CD8-positive, alpha-beta memory T cell (primary cell): ENCODE results near the gene EML3. TPM values are rescaled to one million over a fixed set of nuclear protein-coding genes. Genes with fewer than 3 reads are reported as not detected.

Experiments
- polyA plus RNA-seq: library from polyadenylated mRNA; unstranded; fragments of 300-500 nt; fragmentation: Illumina TruSeq; gene quantifications from one replicate; pipeline ENCODE4 v1.2.3, GENCODE V29; 2021
- total RNA-seq, 2 experiments: library from RNA; stranded (reverse); gene quantifications; one replicate each; pipeline ENCODE4 v1.2.3, GENCODE V29; 2021

Gene EML3
- total and polyA plus RNA-seq, 3 experiments from 2014 or later: 22.9 to 134 (median 133) TPM

Other genes with a start within 250 kb of the EML3 start
- gene SCGB1A1, start 193.7 kb downstream of the EML3 start, total RNA-seq: not detected
- not detected for gene SCGB1A1, start 193.7 kb downstream of the EML3 start, polyA plus RNA-seq
- 100 to 1,000 TPM; 187 to 193 TPM for gene AHNAK, start 66.0 kb downstream of the EML3 start, total RNA-seq
- 125 TPM for gene AHNAK, start 66.0 kb downstream of the EML3 start, polyA plus RNA-seq
- 1,000 to 10,000 TPM; 1,800 to 1,846 TPM for gene EEF1G, start 38.9 kb downstream of the EML3 start, total RNA-seq
- 1,157 TPM for gene EEF1G, start 38.9 kb downstream of the EML3 start, polyA plus RNA-seq
- 10 to 100 TPM; 30.8 to 32.7 TPM for gene TUT1, start 21.3 kb downstream of the EML3 start, total RNA-seq
- gene TUT1, start 21.3 kb downstream of the EML3 start, polyA plus RNA-seq: 13.7 TPM
- 100 to 1,000 TPM; 248 to 263 TPM for gene MTA2, start 10.9 kb downstream of the EML3 start, total RNA-seq
- gene MTA2, start 10.9 kb downstream of the EML3 start, polyA plus RNA-seq: 37.4 TPM
- gene ROM1, start 482 bp upstream of the EML3 start, total RNA-seq: 1 to 10 TPM; 4.9 to 5.3 TPM
- 1.7 TPM for gene ROM1, start 482 bp upstream of the EML3 start, polyA plus RNA-seq
- 10 to 100 TPM; 67.4 to 68.2 TPM for gene B3GAT3, start 9.2 kb upstream of the EML3 start, total RNA-seq
- 48.9 TPM for gene B3GAT3, start 9.2 kb upstream of the EML3 start, polyA plus RNA-seq
- gene GANAB, start 33.8 kb upstream of the EML3 start, total RNA-seq: 100 to 1,000 TPM; 213 to 219 TPM
- 164 TPM for gene GANAB, start 33.8 kb upstream of the EML3 start, polyA plus RNA-seq
- gene INTS5, start 40.5 kb upstream of the EML3 start, total RNA-seq: 10 to 100 TPM; 41.3 to 45.9 TPM
- 45.2 TPM for gene INTS5, start 40.5 kb upstream of the EML3 start, polyA plus RNA-seq
- 100 to 1,000 TPM; 178 to 182 TPM for gene C11orf98, start 52.4 kb upstream of the EML3 start, total RNA-seq
- gene C11orf98, start 52.4 kb upstream of the EML3 start, polyA plus RNA-seq: 118 TPM
- 10 to 100 TPM; 43.1 to 48.3 TPM for gene CSKMT, start 52.5 kb upstream of the EML3 start, total RNA-seq
- 3.6 TPM for gene CSKMT, start 52.5 kb upstream of the EML3 start, polyA plus RNA-seq
- 1 to 10 TPM; 7.1 to 7.5 TPM for gene UQCC3, start 58.9 kb upstream of the EML3 start, total RNA-seq
- gene UQCC3, start 58.9 kb upstream of the EML3 start, polyA plus RNA-seq: 11.2 TPM
- 10 to 100 TPM; 22.6 to 22.9 TPM for gene LBHD1, start 59.5 kb upstream of the EML3 start, total RNA-seq
- 7.6 TPM for gene LBHD1, start 59.5 kb upstream of the EML3 start, polyA plus RNA-seq
- gene UBXN1, start 66.3 kb upstream of the EML3 start, total RNA-seq: 100 to 1,000 TPM; 142 to 143 TPM
- 164 TPM for gene UBXN1, start 66.3 kb upstream of the EML3 start, polyA plus RNA-seq
- under 1 TPM; 0.11 to 0.22 TPM for gene LRRN4CL, start 76.8 kb upstream of the EML3 start, total RNA-seq
- gene LRRN4CL, start 76.8 kb upstream of the EML3 start, polyA plus RNA-seq: not detected
- gene BSCL2, start 94.6 kb upstream of the EML3 start, total RNA-seq: 10 to 100 TPM; 32.9 to 33.3 TPM
- gene BSCL2, start 94.6 kb upstream of the EML3 start, polyA plus RNA-seq: 48.8 TPM
- not detected for gene GNG3, start 94.9 kb upstream of the EML3 start, total RNA-seq
- 0.36 TPM for gene GNG3, start 94.9 kb upstream of the EML3 start, polyA plus RNA-seq
- gene HNRNPUL2, start 114.7 kb upstream of the EML3 start, total RNA-seq: 10 to 100 TPM; 58.7 to 64.3 TPM
- 3.3 TPM for gene HNRNPUL2, start 114.7 kb upstream of the EML3 start, polyA plus RNA-seq
- gene TTC9C, start 115.7 kb upstream of the EML3 start, total RNA-seq: 10 to 100 TPM; 36.7 to 37.2 TPM
- 22.2 TPM for gene TTC9C, start 115.7 kb upstream of the EML3 start, polyA plus RNA-seq
- 10 to 100 TPM in 1 of 2 experiments, 1 to 10 TPM in 1; 9.4 to 11.6 TPM for gene ZBTB3, start 141.4 kb upstream of the EML3 start, total RNA-seq
- gene ZBTB3, start 141.4 kb upstream of the EML3 start, polyA plus RNA-seq: 3.5 TPM
- 100 to 1,000 TPM; 151 to 160 TPM for gene POLR2G, start 148.8 kb upstream of the EML3 start, total RNA-seq
- 272 TPM for gene POLR2G, start 148.8 kb upstream of the EML3 start, polyA plus RNA-seq
- gene TAF6L, start 158.6 kb upstream of the EML3 start, total RNA-seq: 10 to 100 TPM; 21.8 to 24.1 TPM
- 9.6 TPM for gene TAF6L, start 158.6 kb upstream of the EML3 start, polyA plus RNA-seq
- 10 to 100 TPM; 46.4 to 49.2 TPM for gene TMEM179B, start 174.6 kb upstream of the EML3 start, total RNA-seq
- 135 TPM for gene TMEM179B, start 174.6 kb upstream of the EML3 start, polyA plus RNA-seq
- gene TMEM223, start 179.2 kb upstream of the EML3 start, total RNA-seq: 10 to 100 TPM; 13.0 to 14.6 TPM
- gene TMEM223, start 179.2 kb upstream of the EML3 start, polyA plus RNA-seq: 56.0 TPM
- gene NXF1, start 192.7 kb upstream of the EML3 start, total RNA-seq: 100 to 1,000 TPM; 112 to 126 TPM
- 81.2 TPM for gene NXF1, start 192.7 kb upstream of the EML3 start, polyA plus RNA-seq
- 10 to 100 TPM; 34.7 to 35.3 TPM for gene STX5, start 219.3 kb upstream of the EML3 start, total RNA-seq
- gene STX5, start 219.3 kb upstream of the EML3 start, polyA plus RNA-seq: 37.2 TPM
- gene TEX54, start 220.1 kb upstream of the EML3 start, total RNA-seq: under 1 TPM in 1 of 2 experiments, not detected in 1; 0.50 TPM
- gene TEX54, start 220.1 kb upstream of the EML3 start, polyA plus RNA-seq: 0.66 TPM
- gene WDR74, start 226.8 kb upstream of the EML3 start, total RNA-seq: 100 to 1,000 TPM; 124 to 131 TPM
- gene WDR74, start 226.8 kb upstream of the EML3 start, polyA plus RNA-seq: 42.4 TPM